ENCODE results near the gene CPEB4. TPM values are rescaled to one million over a fixed set of nuclear protein-coding genes. Genes with fewer than 3 reads are reported as not detected.

CPEB4 gene
- total and polyA plus RNA-seq, 2 of the 8 experiments (the other 6 are each of a cell fraction or from before 2014, with no cell fraction given): 8.4 to 13.4 TPM

DNA sequence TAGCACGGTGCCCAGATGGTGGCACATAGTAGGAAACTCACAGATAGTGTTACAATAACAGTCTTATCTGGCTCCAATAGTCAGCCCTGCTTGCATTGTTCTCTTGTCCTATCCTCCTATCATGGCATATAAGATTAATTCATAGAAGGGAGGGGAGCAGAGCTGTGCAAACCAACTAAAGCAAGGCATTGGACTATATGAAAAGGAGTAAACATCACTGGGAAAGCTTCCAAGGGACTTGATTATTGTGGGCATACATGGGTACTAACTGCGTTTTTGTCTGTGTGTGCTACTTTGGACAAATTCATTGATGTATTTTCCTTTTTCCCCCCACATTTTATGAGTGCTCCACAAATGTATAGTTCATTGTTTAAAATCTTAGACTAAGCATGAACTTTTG is 57.0 kb downstream of the CPEB4 start:
- Histone ChIP-seq H3K14ac (ENCODE audit: insufficient read length) (no peak overlapping the region), H2AFZ (ENCODE audit: low read length) (no peak overlapping the region), H4K20me1 (replicated peaks in 1 of 2; ENCODE audit: control insufficient read depth in 1 of 2, insufficient read depth in 2 of 2, low read length in 2 of 2) (no peaks in the 10 kb centered on the region), H3K27me3 (replicated peaks in 1 of 4; ENCODE audit: control insufficient read depth in 3 of 4, extremely low read depth in 1 of 4, insufficient read depth in 3 of 4, low read length in 3 of 4) (no peaks in the 10 kb centered on the region), H3K23me2 (ENCODE audit: low read depth, low read length) (no peaks in the 10 kb centered on the region; the same call in 1 of the 2 replicates), H3K9ac (replicated peaks in 1 of 4; ENCODE audit: extremely low read depth in 1 of 4, low read depth in 3 of 4, low read length in 3 of 4) (no peak overlapping the region), H2BK5ac (ENCODE audit: low read depth, low read length) (no peak overlapping the region), H4K8ac (ENCODE audit: extremely low read depth, insufficient read depth, low read length) (no peak overlapping the region), H4K5ac (ENCODE audit: insufficient read length, low read depth, low read length) (no peak overlapping the region), H3K79me2 (ENCODE audit: control insufficient read depth in 1 of 2, insufficient read depth in 2 of 2, low read length in 2 of 2) (no peaks in the 10 kb centered on the region), H2BK12ac (ENCODE audit: low read depth, low read length) (no peak overlapping the region; the same call in 1 of the 2 replicates), H3K79me1 (ENCODE audit: low read depth, low read length) (no peaks in the 10 kb centered on the region), H3K56ac (replicated peaks; ENCODE audit: insufficient read length, low read depth, low read length) (no peak overlapping the region), H3K4me3 (ENCODE audit: extremely low read depth in 1 of 4, insufficient read depth in 2 of 4, low read depth in 3 of 4, low read length in 4 of 4) (no peak overlapping the region), H3K18ac (ENCODE audit: extremely low read depth, low read length) (no peak overlapping the region), H3K4ac (replicated peaks; ENCODE audit: insufficient read length, low read depth, low read length) (no peak overlapping the region), H3K4me2 (ENCODE audit: insufficient read depth in 1 of 2, low read depth in 2 of 2, low read length in 2 of 2) (no peak overlapping the region), H4K91ac (replicated peaks; ENCODE audit: insufficient read length, low read length) (no peak overlapping the region), H2BK20ac (ENCODE audit: low read length) (no peak overlapping the region), H2BK120ac (replicated peaks; ENCODE audit: low read depth, low read length) (no peak overlapping the region), H3K9me3 (ENCODE audit: insufficient read depth in 2 of 2, low read depth in 1 of 2, low read length in 1 of 2) (no peaks in the 10 kb centered on the region), H2AK5ac (ENCODE audit: low read depth, low read length) (no peak overlapping the region), H3K36me3 (ENCODE audit: control insufficient read depth in 2 of 4, insufficient read depth in 4 of 4, low read length in 3 of 4) (peaks cover 0 to 13% (median 5%) of the 10 kb centered on the region in 4 experiments; a peak in 4 of 8 replicates), H2BK15ac (ENCODE audit: low read length) (no peak overlapping the region), H3K23ac (ENCODE audit: insufficient read length) (no peak overlapping the region), H3K4me1 (replicated peaks in 1 of 4; ENCODE audit: control insufficient read depth in 3 of 4, insufficient read depth in 4 of 4, low read length in 3 of 4) (peaks cover 0 to 7% (median 6%) of the 10 kb centered on the region in 4 experiments; a peak in 4 of 7 replicates), H3K27ac (ENCODE audit: low read depth, low read length) (no peak overlapping the region)
- FAIRE-seq (no peak), DNase-seq (ENCODE audit: low read depth in 1 of 2, low spot score in 2 of 2) (no peak)
- ChIA-PET CTCF (ENCODE audit: partially characterized antibody) (interaction anchor here (1.8 kb wide), 2 partner anchors 20 to 28 kb away, joined by 10 read pairs; no protein-coding TSS in a partner anchor), POLR2A (ENCODE audit: partially characterized antibody) (interaction anchor here (6.6 to 10.3 kb wide), 2 partner anchors 18 kb away, joined by 62 to 64 read pairs; no protein-coding TSS in a partner anchor)
- 88% methylated on average over 2 of the region's 2 CpGs; no CpG with 5 or more reads in 1 of the 2 experiments for WGBS, 2 experiments (ENCODE audit: extremely low coverage in 1 of 2, insufficient coverage in 1 of 2, insufficient read length in 1 of 2, insufficient replicate concordance in 2 of 2, low coverage in 1 of 2, low lambda C conversion rate in 2 of 2, missing lambda C conversion rate in 1 of 2)
- TF ChIP-seq RFX5 (IDR thresholded peaks at IDR 0.05; ENCODE audit: borderline replicate concordance, low read depth, low read length) (no peak), ASH2L (IDR thresholded peaks at IDR 0.05; ENCODE audit: low read length) (no peak), RBBP5 (IDR thresholded peaks at IDR 0.05; ENCODE audit: borderline replicate concordance, low read depth, low read length) (no peak), EP300 (IDR thresholded peaks at IDR 0.05; ENCODE audit: borderline replicate concordance in 1 of 2, low read depth in 2 of 2, low read length in 2 of 2) (no peak), HDAC2 (IDR thresholded peaks at IDR 0.05; ENCODE audit: borderline replicate concordance in 1 of 2, low read depth in 2 of 2, low read length in 2 of 2) (no peak), KDM1A (IDR thresholded peaks at IDR 0.05; ENCODE audit: borderline replicate concordance, low read length) (no peak), RNF2 (IDR thresholded peaks at IDR 0.05; ENCODE audit: borderline replicate concordance, low read depth, low read length, missing control alignments, poor library complexity, severe bottlenecking) (no peak), JUND (IDR thresholded peaks at IDR 0.05; ENCODE audit: low read length) (no peak), TCF12 (IDR thresholded peaks at IDR 0.05; ENCODE audit: low read depth, low read length) (no peak), POLR2AphosphoS5 (IDR thresholded peaks at IDR 0.05; ENCODE audit: low read depth, low read length) (no peak), PHF8 (conservative IDR thresholded peaks at IDR 0.05; ENCODE audit: low read depth, low read length) (no peak), CBX5 (IDR thresholded peaks at IDR 0.05; ENCODE audit: low read depth, low read length) (no peak)

Data from H1 (cell line).